ENCODE data around the gene NFYA.

DNA sequence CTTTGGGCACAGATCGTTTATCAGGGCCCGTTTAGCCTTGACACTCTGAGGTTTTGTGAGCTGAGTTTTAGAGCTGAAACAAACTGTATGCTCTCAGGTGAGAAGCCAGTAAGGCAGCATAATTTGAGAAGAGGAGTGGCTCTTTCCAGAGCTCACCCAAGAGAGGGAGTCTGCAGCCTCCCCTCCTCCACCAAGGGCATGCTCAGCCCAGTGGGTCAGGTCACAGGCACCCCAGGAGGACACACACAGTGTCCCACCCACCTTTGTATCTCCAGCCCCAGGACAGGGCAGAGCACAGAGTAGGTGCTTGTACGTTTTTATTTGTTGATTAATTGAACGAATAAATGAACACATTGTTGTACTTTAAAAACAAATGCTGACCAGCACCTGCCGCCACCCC is 27.1 kb upstream of the NFYA start:
- TF ChIP-seq CTCF (IDR thresholded peaks at IDR 0.05; ENCODE audit: borderline replicate concordance, extremely low read depth, low read length, poor library complexity, severe bottlenecking) (no peak), EZH2 (IDR thresholded peaks at IDR 0.05; ENCODE audit: borderline replicate concordance, low read depth, low read length, severe bottlenecking) (no peak)
